ENCODE data around the gene GLB1L2. TPM values are rescaled to one million over a fixed set of nuclear protein-coding genes. Genes with fewer than 3 reads are reported as not detected.

The GLB1L2 gene
- total RNA-seq, 6 donors from 2014 or later = 3.1 to 11.6 (median 6.0) TPM

DNA sequence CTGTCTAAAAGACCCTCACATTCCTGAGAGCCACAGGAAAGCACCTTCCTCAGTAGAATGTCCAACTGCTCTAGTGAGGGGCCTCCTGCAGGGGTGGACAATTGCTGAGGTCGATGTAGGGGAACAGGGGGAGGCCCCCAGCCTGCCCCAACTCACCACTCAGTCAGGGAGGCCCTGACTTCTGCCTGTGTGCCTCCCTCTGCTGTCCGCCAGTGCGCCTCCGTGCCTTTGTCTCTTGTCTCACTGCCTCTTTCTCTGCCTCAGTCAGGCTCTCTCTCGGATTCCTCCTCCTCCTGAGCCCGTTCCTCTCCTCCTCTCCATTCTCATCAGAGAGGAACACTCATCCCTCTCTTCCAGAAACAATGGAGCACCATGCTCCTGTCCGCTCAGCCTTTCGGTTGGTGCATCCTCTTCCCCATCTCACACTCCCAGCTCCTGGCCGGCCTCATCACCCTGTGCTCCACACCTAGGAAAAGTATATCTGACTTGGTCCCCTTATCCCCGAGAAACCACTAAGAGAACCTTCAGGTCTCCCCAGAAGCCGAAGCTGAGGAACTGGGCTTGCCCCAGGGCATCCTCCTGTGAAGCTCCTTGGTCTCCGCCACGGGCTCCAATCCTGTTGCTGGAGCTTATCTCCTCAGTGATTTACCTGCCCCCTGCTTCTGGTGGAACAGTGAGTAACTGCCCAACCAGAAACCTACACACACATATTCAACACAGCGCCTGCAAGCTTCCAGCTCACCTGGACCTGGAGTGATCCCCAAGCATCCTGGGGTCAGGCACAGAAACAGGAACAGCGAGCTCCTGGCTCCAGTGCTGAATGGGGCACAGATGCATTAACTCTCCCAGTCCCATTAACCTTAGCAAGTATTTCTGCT is 78.0 kb downstream of the GLB1L2 start:
- H3K27ac ChIP-seq = no peak overlapping the region
- H3K4me1 ChIP-seq = peaks cover 13 to 19% (median 16%) of the 10 kb centered on the region in 4 donors
- ATAC-seq (ENCODE audit: low FRiP score in 2 of 2) (no peak), DNase-seq (no peak)
- WGBS, 2 donors = 67% methylated on average over 15 of the region's 15 CpGs
- no peak overlapping the region for H3K4me3 ChIP-seq
- H3K9me3 ChIP-seq = no peaks in the 10 kb centered on the region
- no peak for TF ChIP-seq POLR2A (IDR thresholded peaks at IDR 0.05)
- TF ChIP-seq, protein P1, sequence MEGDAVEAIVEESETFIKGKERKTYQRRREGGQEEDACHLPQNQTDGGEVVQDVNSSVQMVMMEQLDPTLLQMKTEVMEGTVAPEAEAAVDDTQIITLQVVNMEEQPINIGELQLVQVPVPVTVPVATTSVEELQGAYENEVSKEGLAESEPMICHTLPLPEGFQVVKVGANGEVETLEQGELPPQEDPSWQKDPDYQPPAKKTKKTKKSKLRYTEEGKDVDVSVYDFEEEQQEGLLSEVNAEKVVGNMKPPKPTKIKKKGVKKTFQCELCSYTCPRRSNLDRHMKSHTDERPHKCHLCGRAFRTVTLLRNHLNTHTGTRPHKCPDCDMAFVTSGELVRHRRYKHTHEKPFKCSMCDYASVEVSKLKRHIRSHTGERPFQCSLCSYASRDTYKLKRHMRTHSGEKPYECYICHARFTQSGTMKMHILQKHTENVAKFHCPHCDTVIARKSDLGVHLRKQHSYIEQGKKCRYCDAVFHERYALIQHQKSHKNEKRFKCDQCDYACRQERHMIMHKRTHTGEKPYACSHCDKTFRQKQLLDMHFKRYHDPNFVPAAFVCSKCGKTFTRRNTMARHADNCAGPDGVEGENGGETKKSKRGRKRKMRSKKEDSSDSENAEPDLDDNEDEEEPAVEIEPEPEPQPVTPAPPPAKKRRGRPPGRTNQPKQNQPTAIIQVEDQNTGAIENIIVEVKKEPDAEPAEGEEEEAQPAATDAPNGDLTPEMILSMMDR (IDR thresholded peaks at IDR 0.05) = no peak
- no peak for TF ChIP-seq EP300 (IDR thresholded peaks at IDR 0.05)
- TF ChIP-seq POLR2AphosphoS5 (IDR thresholded peaks at IDR 0.05) = no peak
- peaks cover 0 to 30% (median 16%) of the 10 kb centered on the region in 4 donors for H3K27me3 ChIP-seq
- no peaks in the 10 kb centered on the region for H3K36me3 ChIP-seq

DNA sequence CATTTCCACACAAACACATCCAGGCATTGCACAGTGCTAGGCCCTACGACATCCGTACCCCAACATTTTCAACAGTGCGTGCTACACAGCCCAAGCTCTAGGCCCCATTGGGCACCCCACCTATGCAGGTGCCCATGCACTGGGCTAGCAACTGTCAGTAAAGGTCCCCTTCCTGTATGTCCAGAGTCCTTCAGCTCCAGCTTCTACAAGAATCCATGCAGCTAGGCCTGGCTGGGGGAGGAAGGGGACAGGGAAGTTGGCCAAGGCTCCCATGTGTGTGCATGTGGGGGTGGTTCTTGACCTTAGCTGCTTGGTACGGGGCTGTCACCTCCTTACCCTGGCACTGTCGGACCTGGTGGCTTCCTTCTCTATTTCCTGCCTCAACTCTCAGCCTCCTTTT is 79.0 kb downstream of the GLB1L2 start:
- Histone ChIP-seq H3K27me3 (peaks cover 0 to 30% (median 16%) of the 10 kb centered on the region in 4 donors), H3K4me3 (peak overlapping the region in 1 of 4 donors; percentile 43), H3K4me1 (peaks cover 13 to 19% (median 16%) of the 10 kb centered on the region in 4 donors), H3K36me3 (no peaks in the 10 kb centered on the region), H3K9me3 (no peaks in the 10 kb centered on the region), H3K27ac (no peak overlapping the region)
- DNase-seq (no peak), ATAC-seq (ENCODE audit: low FRiP score in 2 of 2) (no peak)
- WGBS, 2 donors = 20 to 70% methylated on average over 1 to 5 of the region's 5 CpGs
- no peak for TF ChIP-seq EP300 (IDR thresholded peaks at IDR 0.05)
- TF ChIP-seq POLR2AphosphoS5 (IDR thresholded peaks at IDR 0.05) = no peak
- TF ChIP-seq, protein P1 (IDR thresholded peaks at IDR 0.05) = no peak
- TF ChIP-seq POLR2A (IDR thresholded peaks at IDR 0.05) = no peak

DNA sequence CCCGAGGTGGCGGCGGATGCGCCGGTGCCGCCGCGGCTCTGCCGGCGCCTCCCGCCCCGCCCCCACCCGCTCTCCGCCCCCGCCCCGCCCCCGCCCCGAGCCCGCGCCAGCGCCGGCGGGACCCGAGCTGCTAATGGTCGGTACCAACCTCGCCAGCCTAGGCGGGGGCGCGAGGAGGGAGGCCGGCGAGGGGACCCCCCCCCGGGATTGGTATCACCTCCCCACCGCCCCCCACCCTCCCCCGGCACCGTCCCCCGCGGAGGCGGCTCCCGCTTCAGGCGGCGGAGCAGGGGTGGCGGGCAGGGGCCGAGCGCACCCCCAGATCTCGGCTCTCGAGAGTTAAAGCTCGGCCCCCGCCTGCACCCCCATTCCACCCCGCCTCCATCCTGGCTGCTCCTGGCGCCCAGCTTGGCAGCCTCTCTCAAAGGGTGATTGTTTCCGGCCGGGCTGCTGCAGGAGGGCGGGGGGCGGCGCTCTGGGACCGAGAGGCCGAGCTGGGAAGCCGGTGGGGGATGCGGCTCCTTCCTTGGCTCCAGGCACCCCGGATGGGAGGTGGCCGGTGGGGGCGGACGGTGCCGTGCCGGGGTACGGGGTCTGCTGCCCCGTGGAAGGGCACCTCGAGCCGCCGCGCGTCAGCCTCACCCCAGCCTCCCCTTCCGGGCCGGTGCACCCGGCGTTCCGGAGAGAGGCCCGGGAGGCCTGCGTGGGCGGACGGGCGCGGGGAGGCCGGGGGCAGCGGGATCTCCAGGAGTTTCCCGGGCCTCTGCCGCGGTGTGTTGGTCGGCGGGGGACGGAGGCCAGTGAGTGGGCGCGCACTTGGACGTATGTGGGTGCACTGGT is 80.6 kb downstream of the GLB1L2 start, which contains the start of gene B3GAT1:
Gene B3GAT1 (minus strand): TSS at position 40 of the 840 bp plus-strand sequence. CDS start 24,583 bp downstream, outside the sequence.
- Histone ChIP-seq H3K4me3 (peak within 1 kb of the TSS; percentile 10 to 49 (median 42)), H3K4me1 (peaks cover 13 to 19% (median 16%) of the 10 kb centered on the region in 4 donors), H3K27ac (no peak within 1 kb of the TSS), H3K36me3 (no peaks in the 10 kb centered on the region), H3K27me3 (peaks cover 0 to 30% (median 16%) of the 10 kb centered on the region in 4 donors), H3K9me3 (no peaks in the 10 kb centered on the region)
- WGBS, 2 donors = 0 to 1% methylated on average over 9 to 17 of the region's 94 CpGs
- TF ChIP-seq POLR2A (IDR thresholded peaks at IDR 0.05) = no peak
- TF ChIP-seq, protein P1 (IDR thresholded peaks at IDR 0.05) = no peak
- no peak for TF ChIP-seq POLR2AphosphoS5 (IDR thresholded peaks at IDR 0.05)
- TF ChIP-seq EP300 (IDR thresholded peaks at IDR 0.05) = no peak
- peak in 1 of 2 donors; percentile 41 for ATAC-seq (ENCODE audit: low FRiP score in 2 of 2)
- DNase-seq = peak in 1 of 2 donors; percentile 86

DNA sequence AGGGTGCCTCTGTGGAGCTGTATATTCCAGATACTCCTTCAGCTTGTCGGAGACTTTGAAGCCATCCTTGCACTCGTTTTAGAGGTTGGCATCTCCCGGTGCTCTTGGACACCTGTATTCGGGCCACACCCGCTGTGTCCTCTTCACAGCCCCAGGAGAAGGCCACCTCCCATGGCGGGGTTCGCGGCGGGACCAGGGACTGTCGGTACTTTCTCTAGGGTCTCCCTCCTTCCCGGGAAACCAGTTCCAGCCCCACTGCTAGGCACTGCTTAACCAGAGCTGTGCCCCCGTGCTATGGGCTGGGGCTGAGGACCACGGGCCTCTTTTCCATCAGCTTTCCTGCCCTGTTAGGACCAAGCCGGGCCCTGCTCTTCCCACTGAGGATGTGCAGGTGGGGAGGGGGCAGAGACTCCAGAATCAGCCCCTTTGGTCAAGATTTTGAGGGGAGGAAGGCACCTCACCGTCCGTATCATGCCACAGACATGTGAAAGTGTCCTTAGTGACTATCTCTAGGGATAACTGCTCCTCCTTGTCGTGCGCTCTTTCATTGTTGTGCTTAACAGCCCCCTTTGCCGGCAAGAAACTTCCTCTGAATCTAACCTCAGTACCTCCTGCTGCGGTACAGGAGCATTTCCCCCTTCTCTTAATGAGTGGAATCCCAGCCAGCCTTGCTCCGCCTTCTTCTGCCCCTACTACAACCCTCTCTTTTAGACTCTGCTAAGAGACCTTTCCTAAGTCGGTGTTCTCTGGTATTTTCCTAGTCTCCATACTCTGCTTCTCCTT is 81.4 kb downstream of the GLB1L2 start:
- Histone ChIP-seq H3K9me3 (no peaks in the 10 kb centered on the region), H3K27me3 (peaks cover 0 to 30% (median 16%) of the 10 kb centered on the region in 4 donors), H3K4me3 (peak overlapping the region in 3 of 4 donors; percentile 38 to 49 (median 45)), H3K36me3 (no peaks in the 10 kb centered on the region), H3K4me1 (peaks cover 13 to 19% (median 16%) of the 10 kb centered on the region in 4 donors), H3K27ac (no peak overlapping the region)
- WGBS, 2 donors = 11 to 13% methylated on average over 15 to 18 of the region's 22 CpGs
- no peak for DNase-seq
- TF ChIP-seq, protein P1 (IDR thresholded peaks at IDR 0.05) = no peak
- TF ChIP-seq EP300 (IDR thresholded peaks at IDR 0.05) (no peak), POLR2AphosphoS5 (IDR thresholded peaks at IDR 0.05) (no peak), POLR2A (IDR thresholded peaks at IDR 0.05) (no peak)
- ATAC-seq (ENCODE audit: low FRiP score in 2 of 2) = no peak

Measured in upper lobe of left lung (tissue), 6 donors.